GM18502 (cell line): ENCODE results near the gene BICDL2.

Source experiments
- ATAC-seq: cut with Tn5 transposase; IDR thresholded peaks from one replicate; pipeline ENCODE4 v1.9.1; 2021; ENCODE audit warnings: mild to moderate bottlenecking; ENCODE audit not compliant: unreplicated experiment, poor library complexity

BICDL2 gene

GRCh38 chr16:2988590-2989099 is 48.1 kb downstream of the BICDL2 start:
- no peak for ATAC-seq

- no peak for ATAC-seq
These were observed 48.9 kb downstream of the BICDL2 start for GRCh38 chr16:2987833-2988232.

- no peak for ATAC-seq
These were observed 49.5 kb downstream of the BICDL2 start for GRCh38 chr16:2987286-2987685.

GRCh38 chr16:2986623-2987188 is 50.0 kb downstream of the BICDL2 start:
- ATAC-seq: no peak

- no peak for ATAC-seq
These were observed 50.8 kb downstream of the BICDL2 start for GRCh38 chr16:2985893-2986355.

- no peak for ATAC-seq
These were observed 51.3 kb downstream of the BICDL2 start for GRCh38 chr16:2985462-2985861.

- peak; percentile 38 for ATAC-seq
These were observed 53.0 kb downstream of the BICDL2 start for GRCh38 chr16:2983706-2984136.

- ATAC-seq: no peak
These were observed 54.3 kb downstream of the BICDL2 start for GRCh38 chr16:2982402-2982801.

- ATAC-seq: no peak
These were observed 54.9 kb downstream of the BICDL2 start for GRCh38 chr16:2981899-2982250.

- no peak for ATAC-seq
These were observed 55.4 kb downstream of the BICDL2 start for GRCh38 chr16:2981177-2981898.

- ATAC-seq: peak; percentile 82
These were observed 56.2 kb downstream of the BICDL2 start, which contains the start of gene PKMYT1 for GRCh38 chr16:2980227-2981176. TSS of gene PKMYT1 (minus strand) at chr16:2980446. CDS start at chr16:2979657, 789 bp downstream.

GRCh38 chr16:2979669-2980226 is 57.0 kb downstream of the BICDL2 start:
- ATAC-seq: no peak
